ENCODE results near the gene SH2B2.

GRCh38 chr7:102287111-102287980, 678 bp downstream of the SH2B2 start:
- TF ChIP-seq EZH2 (IDR thresholded peaks at IDR 0.05): no peak
- TF ChIP-seq POLR2AphosphoS5 (IDR thresholded peaks at IDR 0.05; ENCODE audit: borderline replicate concordance, low read depth, low read length): no peak

All from SK-N-MC (cell line).